ENCODE measurements around the gene MYL6B.
"Not testable (repeated sequence)": the region's sequence is repeated elsewhere in the genome, so short reads cannot be mapped to it uniquely, and the experiment has no call there.

MYL6B gene

DNA sequence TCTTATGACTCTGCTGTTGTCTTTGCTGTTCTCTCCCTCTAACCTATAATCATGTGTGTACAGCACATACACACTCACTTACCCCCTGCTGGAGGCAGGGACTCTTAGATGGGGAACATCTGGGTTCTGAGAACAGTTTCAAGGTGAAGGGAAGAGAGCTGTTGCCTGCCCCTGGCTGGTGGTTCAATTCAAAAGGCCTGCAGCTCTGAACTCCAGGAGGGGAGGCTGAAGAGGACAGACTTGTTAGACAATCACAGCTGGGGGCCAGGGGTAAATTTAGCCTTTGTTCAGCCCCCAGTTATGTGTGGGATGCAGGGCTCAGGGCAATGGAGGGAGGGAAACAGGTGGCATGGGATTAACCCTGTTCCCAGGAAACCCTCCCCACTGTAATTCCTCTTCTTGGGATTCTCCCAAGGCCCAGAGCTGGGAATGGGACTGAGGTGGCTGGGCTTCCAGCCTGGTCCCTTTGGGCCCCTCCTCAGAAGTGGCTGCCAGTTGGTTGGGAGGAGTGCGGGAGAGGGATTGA lies 1.9 kb downstream of the MYL6B start:
- no peak for DNase-seq

- no peak for DNase-seq
These were observed 2.4 kb downstream of the MYL6B start for GRCh38 chr12:56154818-56155217.

- no peak for DNase-seq
These were observed 3.0 kb downstream of the MYL6B start for GRCh38 chr12:56155256-56155845.

GRCh38 chr12:56156464-56157200 lies 4.2 kb downstream of the MYL6B start:
- DNase-seq, result not testable (repeated sequence)

- peak; percentile 41 for DNase-seq
These were observed 5.0 kb downstream of the MYL6B start for GRCh38 chr12:56157201-56158028.

GRCh38 chr12:56158029-56158925 lies 5.9 kb downstream of the MYL6B start, which contains the start of gene MYL6:
Gene MYL6, plus strand, starts transcription at chr12:56158359. Its CDS starts 43 bp downstream, at chr12:56158402.
- DNase-seq, result peak; percentile 93

GRCh38 chr12:56158926-56159461 lies 6.6 kb downstream of the MYL6B start:
- DNase-seq, result no peak

DNA sequence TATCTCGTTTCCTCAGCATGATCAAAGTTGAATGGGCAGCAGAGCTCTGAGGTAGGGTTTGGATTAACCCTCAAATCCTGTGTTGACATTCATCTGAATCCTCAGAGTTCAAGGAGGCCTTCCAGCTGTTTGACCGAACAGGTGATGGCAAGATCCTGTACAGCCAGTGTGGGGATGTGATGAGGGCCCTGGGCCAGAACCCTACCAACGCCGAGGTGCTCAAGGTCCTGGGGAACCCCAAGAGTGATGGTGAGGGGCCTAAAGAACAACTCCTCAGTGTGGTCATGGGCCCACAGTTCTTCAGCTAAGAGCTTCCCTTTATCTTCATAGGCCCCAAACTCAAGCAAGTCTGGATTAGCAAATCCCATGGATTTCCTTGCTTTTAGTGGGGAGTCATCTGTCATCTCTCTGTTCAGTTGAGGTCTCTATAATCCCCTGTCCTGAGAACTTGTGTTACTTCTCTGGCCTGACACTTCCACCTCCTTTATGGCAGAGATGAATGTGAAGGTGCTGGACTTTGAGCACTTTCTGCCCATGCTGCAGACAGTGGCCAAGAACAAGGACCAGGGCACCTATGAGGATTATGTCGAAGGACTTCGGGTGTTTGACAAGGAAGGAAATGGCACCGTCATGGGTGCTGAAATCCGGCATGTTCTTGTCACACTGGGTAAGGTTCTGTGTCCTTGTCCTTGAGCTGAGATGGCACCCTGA lies 7.2 kb downstream of the MYL6B start:
- no peak for DNase-seq

- peak; percentile 59 for DNase-seq
These were observed 7.9 kb downstream of the MYL6B start for GRCh38 chr12:56160193-56160763.

GRCh38 chr12:56160894-56161689 lies 8.7 kb downstream of the MYL6B start:
- no peak for DNase-seq

- DNase-seq, result no peak
These were observed 9.4 kb downstream of the MYL6B start for GRCh38 chr12:56161690-56162351.

DNA sequence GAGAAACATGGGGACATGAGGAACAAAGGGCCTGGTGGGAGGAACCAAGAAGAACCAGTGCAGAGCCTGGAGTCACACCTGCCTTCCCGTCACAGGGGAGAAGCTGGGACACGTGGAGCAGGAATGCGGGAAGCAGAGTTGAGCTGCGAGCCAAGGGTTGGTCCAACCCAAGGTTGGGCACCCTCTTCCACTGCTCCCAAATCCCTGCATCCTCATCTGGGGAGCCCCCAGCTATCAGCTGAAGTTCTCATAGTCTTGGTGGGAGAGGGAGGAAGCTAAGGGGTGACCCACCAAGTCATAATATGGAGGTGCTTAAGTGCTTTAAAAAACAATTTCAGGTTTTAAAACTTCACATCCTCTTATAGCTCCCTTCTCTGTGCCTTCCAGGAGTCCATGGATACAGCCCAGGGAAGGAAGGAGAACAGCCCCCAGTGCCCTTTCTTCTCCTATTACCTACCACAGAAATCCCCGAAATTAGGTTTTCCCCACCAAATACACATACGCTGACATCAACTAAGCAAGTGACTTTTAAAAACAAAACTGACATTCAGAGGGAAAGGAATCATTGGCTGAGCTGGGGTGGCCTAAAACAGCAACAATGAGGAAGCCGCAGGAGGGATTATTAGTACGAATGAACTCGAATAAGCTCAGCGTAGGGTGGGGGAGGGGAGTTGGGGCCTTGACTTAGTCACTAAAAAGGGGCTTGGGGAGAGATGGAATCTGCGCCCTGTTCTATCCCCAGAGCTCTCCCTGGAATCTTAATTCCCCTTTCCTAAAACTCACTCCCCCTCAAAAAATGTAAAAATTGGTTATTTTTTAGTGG lies 10.3 kb downstream of the MYL6B start:
- DNase-seq, result no peak

DNA sequence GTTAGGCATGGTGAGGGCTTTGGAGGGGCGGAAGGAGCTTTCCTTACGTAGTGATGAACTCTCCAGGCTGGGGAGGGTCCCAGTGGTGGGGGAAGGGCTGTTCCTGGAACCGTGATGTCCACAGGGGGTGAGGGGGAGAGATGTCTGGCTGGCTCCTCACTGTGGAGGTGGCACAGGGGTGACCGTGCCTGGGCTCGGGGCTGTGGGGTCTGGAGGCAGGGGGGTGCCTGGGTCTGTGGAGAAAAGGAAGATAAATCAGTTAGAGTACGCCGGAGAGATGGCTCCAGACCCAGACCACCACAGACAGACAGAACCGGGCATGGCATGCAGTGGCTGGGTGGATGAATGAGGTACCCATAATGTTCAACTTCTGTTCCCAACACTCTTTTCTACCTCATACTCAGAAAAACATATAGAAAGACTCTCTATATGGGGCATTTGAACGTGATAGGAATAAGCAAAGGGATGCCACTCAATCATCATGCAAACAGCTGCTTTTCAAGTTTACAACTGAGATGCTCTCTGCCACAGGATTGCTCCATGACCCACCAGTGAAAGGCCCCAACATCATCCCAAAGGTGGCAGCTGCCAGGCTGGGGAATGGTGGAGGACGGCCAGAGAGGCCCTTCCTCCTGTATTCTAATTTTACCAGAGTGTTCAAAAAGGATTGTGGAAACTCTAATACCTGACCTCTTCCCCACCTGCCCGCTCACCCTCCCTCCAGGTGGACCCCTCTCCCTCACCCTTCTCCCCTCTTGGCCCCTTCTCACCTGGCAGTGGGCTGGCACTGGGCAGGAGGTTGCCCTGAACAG lies 11.4 kb downstream of the MYL6B start:
- DNase-seq, result no peak

GRCh38 chr12:56164345-56164729 lies 11.9 kb downstream of the MYL6B start:
- no peak for DNase-seq

DNA sequence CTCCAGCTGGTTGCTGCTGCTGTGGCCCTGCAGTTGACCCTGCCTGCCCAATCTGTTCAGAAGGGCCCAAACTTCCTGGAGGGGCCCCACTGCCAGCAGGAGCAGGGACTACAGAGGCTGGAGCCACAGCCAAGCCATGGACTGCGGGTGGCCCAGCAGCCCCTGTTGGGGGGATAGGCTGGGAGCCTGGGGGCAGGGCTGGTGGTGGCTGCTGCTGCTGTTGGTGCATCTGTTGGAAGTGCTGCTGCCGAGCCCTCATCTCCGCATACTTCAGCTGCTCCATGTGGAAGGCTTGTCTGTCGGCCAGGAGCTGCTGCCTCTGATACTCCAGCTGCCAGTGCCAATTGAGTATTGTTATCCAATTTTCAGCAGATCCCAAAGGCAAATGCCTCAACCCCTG lies 13.0 kb downstream of the MYL6B start:
- DNase-seq, result no peak

DNA sequence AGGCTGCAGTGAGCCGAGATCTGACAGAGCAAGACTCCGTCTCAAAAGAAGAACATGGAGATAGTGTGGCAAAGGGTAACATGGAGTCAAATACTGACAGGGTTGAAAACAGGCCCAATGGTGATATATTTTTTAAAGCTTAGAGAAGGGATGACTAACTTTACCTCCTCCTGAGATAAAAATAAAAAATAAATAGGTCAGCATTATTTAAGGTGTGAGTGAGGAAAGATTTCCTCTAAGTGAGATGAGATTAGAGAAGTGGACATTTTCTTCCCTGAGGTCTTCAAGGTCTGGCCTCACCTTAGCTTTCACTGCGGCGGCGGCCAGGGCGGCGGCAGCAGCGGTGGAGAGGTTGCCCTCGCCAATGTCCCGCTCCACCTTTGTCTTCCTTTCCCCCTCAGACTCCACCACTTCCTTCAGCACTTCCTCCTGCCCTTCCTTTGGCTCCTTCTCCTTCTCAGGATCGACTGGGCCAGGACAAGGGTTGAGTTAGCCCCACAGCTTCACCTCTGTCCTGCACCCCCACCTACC lies 16.9 kb downstream of the MYL6B start:
- DNase-seq, result no peak

GRCh38 chr12:56172839-56173238 lies 20.5 kb downstream of the MYL6B start:
- no peak for DNase-seq

All from effector CD4-positive, alpha-beta T cell (primary cell).